T-helper 17 cell (primary cell): Measurements from ENCODE around the gene LYRM7. TPM values are rescaled to one million over a fixed set of nuclear protein-coding genes. Genes with fewer than 3 reads are reported as not detected.
"Not testable (repeated sequence)": the region's sequence is repeated elsewhere in the genome, so short reads cannot be mapped to it uniquely, and the experiment has no call there.

Experiments used
- ATAC-seq: fragments of 150-1000 bp; cut with Tn5 transposase; 2 replicates; pipeline ENCODE4 v1.10.0; 2021; ENCODE audit warnings: mild to moderate bottlenecking, moderate library complexity
- DNase-seq, 3 donors: peaks; one replicate each; pipeline versions ENCODE4 v3.0.0 to v3.0.0-alpha.2; 2020 to 2021
- H3K9me3 ChIP-seq: one replicate; pipeline ENCODE4 v1.7.0; 2013; ENCODE audit warnings: low read length, mild to moderate bottlenecking; ENCODE audit not compliant: control insufficient read depth, poor library complexity, severe bottlenecking
- H3K27ac Mint-ChIP-seq: one replicate; pipeline ENCODE4 v1.8.0; 2022; ENCODE audit warnings: mild to moderate bottlenecking, moderate library complexity, mixed read lengths
- H3K27me3 Mint-ChIP-seq: one replicate; pipeline ENCODE4 v1.8.0; 2022; ENCODE audit warnings: mixed read lengths
- H3K36me3 Mint-ChIP-seq: one replicate; pipeline ENCODE4 v1.8.0; 2022; ENCODE audit warnings: low read depth, mixed read lengths
- H3K4me1 Mint-ChIP-seq: one replicate; pipeline ENCODE4 v1.8.0; 2022; ENCODE audit warnings: mild to moderate bottlenecking, mixed read lengths
- H3K4me3 Mint-ChIP-seq: one replicate; pipeline ENCODE4 v1.8.0; 2022; ENCODE audit warnings: mild to moderate bottlenecking, moderate library complexity, mixed read lengths
- total RNA-seq, 4 donors: library from RNA in 2 of 4; stranded (reverse) in 2 of 4; gene quantifications; one replicate each; pipeline ENCODE4 v1.2.3 and lab custom pipeline; 2022 to 2026

Gene LYRM7
- total RNA-seq, 2 donors from 2014 or later = 8.1 to 9.7 TPM

DNA sequence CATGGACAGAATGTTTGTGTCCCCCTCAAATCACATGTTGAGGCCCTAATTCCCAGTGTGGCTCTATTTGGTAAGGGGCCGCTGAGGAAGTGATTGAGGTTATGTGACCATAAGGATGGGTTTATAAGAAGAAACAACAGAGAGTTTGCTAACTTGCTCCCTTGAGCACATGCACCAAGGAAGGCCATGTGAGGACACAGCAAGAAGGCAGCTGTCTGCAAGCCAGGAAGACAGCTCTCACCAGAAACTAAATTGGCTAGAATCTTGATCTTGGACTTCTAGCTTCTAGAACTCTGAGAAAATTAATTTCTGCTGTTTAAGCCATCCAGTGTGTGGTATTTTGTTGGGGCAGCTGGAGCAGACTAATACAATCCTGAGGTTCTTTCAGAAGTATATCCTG, 57.9 kb downstream of the LYRM7 start:
- DNase-seq (no peak), ATAC-seq (no peak)
- Mint-ChIP-seq H3K4me3 (no peak overlapping the region), H3K36me3 (no peaks in the 10 kb centered on the region), H3K27me3 (no peaks in the 10 kb centered on the region), H3K4me1 (peaks cover 8% of the 10 kb centered on the region), H3K27ac (no peak overlapping the region)
- no peaks in the 10 kb centered on the region for H3K9me3 ChIP-seq

DNA sequence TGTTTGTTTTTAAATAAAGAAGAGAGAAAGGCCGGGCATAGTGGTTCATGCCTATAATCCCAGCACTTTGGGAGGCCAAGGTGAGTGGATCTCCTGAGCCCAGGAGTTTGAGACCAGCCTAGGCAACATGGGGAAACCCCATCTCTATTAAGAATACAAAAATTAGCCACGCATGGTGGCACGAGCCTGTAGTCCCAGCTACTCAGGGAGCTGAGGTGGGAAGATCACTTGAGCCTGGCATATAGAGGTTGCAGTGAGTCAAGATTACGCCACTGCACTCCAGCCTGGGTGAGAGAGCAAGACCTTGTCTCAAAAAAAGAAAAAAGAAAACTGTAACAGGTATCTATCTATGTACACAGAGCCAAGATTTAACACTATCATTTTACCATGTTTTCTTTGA, 58.9 kb downstream of the LYRM7 start:
- DNase-seq (no peak), ATAC-seq (no peak)
- no peak overlapping the region for H3K27ac Mint-ChIP-seq
- H3K4me1 Mint-ChIP-seq = peaks cover 9% of the 10 kb centered on the region
- H3K4me3 Mint-ChIP-seq = no peak overlapping the region
- H3K36me3 Mint-ChIP-seq = no peaks in the 10 kb centered on the region
- H3K27me3 Mint-ChIP-seq = no peaks in the 10 kb centered on the region
- no peaks in the 10 kb centered on the region for H3K9me3 ChIP-seq

- no peak for ATAC-seq
- no peak for DNase-seq
- no peak overlapping the region for H3K27ac Mint-ChIP-seq
- no peaks in the 10 kb centered on the region for H3K9me3 ChIP-seq
- no peak overlapping the region for H3K4me3 Mint-ChIP-seq
- H3K4me1 Mint-ChIP-seq = peaks cover 9% of the 10 kb centered on the region
- no peaks in the 10 kb centered on the region for H3K36me3 Mint-ChIP-seq
- H3K27me3 Mint-ChIP-seq = no peaks in the 10 kb centered on the region
Measured at GRCh38 chr5:131230406-131230805, 59.7 kb downstream of the LYRM7 start.

GRCh38 chr5:131239686-131240085, 68.9 kb downstream of the LYRM7 start:
- ATAC-seq = no peak
- H3K4me3 Mint-ChIP-seq = no peak overlapping the region
- no peaks in the 10 kb centered on the region for H3K9me3 ChIP-seq
- H3K27me3 Mint-ChIP-seq = no peaks in the 10 kb centered on the region
- no peak overlapping the region for H3K27ac Mint-ChIP-seq
- peaks cover 3% of the 10 kb centered on the region for H3K36me3 Mint-ChIP-seq
- no peak for DNase-seq
- peaks cover 2% of the 10 kb centered on the region for H3K4me1 Mint-ChIP-seq

DNA sequence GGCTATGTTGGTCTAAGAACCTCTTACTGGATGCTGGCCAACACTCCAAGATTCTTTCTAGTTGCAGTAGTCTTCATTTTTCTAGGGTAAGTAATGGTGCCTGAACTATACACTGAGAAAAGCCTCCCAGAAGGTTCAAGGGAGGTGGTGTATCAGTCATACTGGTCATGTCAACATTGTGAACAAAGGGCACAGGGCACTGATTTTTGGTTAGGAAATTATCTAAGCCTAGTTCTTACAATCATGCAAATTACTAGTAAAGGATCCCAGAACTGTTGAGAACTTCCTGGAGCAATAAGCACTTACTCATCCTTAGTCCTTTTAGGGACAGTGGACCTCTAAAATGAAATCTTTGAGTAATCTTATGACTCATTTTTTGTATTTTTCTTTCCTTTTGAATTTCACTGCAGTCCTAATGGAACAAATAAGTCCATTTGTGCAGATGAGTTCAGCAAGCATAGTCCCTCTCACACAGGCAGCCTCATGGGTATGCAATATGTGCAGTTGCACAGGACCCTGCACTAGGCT, 72.0 kb downstream of the LYRM7 start:
- no peak overlapping the region for H3K4me3 Mint-ChIP-seq
- DNase-seq (no peak), ATAC-seq (no peak)
- H3K27me3 Mint-ChIP-seq = no peaks in the 10 kb centered on the region
- H3K4me1 Mint-ChIP-seq = peaks cover under 1% of the 10 kb centered on the region
- H3K36me3 Mint-ChIP-seq = peaks cover 6% of the 10 kb centered on the region
- H3K27ac Mint-ChIP-seq = no peak overlapping the region
- H3K9me3 ChIP-seq = no peaks in the 10 kb centered on the region

DNA sequence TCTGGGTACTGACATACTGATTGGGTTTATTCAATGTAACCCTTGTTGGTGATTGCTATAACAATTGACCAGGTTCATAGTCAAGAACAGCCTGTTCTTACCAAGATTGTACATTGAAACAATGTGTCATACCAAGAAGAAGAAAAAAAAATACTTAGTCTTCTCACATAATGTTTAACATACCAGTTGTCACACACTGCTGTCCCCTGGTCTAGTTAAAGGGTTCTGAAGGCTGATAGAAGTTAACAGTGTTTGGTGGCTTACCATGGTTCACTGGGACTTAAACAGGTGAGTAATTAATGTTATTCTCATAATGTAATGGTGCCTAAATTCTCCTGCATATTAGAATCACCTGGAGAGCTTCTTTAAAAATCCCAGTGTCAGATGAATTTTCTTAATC, 74.6 kb downstream of the LYRM7 start:
- H3K36me3 Mint-ChIP-seq = peaks cover 6% of the 10 kb centered on the region
- DNase-seq (no peak), ATAC-seq (no peak)
- no peak overlapping the region for H3K4me3 Mint-ChIP-seq
- H3K27ac Mint-ChIP-seq = no peak overlapping the region
- H3K4me1 Mint-ChIP-seq = peaks cover 8% of the 10 kb centered on the region
- H3K27me3 Mint-ChIP-seq = no peaks in the 10 kb centered on the region
- no peaks in the 10 kb centered on the region for H3K9me3 ChIP-seq

DNA sequence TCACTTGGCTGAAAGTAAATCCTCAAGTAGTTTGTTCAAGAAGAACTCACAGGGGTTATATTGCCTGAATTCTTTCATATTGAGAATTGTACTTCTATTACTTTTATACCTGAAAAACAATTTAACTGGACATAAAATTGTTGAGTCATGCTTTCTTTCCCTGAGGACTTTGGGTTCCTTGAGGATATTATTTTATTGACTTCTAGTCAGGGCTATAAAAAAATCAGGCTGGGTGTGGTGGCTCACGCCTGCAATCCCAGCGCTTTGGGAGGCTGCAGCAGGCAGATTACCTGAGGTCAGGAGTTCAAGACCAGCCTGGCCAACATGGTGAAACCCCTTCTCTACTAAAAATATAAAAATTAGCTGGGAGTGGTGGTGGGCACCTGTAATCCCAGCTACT, 75.2 kb downstream of the LYRM7 start:
- no peak overlapping the region for H3K27ac Mint-ChIP-seq
- H3K9me3 ChIP-seq = no peaks in the 10 kb centered on the region
- peaks cover 6% of the 10 kb centered on the region for H3K36me3 Mint-ChIP-seq
- H3K4me1 Mint-ChIP-seq = peaks cover 12% of the 10 kb centered on the region
- DNase-seq (no peak), ATAC-seq (no peak)
- no peak overlapping the region for H3K4me3 Mint-ChIP-seq
- H3K27me3 Mint-ChIP-seq = no peaks in the 10 kb centered on the region

DNA sequence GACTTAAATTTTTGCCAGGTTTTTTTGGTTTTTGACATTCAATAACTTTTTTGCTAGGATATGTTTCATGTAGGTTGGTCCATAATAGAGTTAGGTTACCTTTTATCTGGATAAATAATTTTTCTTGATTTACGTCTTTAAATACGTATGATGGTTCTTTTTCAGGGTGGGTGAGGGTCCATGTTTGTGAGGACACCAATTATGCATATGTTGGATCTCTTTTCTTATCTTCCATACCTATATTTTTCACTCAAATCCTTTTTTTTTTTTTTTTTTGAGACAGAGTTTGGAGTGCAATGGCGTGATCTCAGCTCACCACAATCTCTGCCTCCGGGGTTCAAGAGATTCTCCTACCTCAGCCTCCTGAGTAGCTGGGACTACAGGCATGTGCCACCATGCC, 75.8 kb downstream of the LYRM7 start:
- Mint-ChIP-seq H3K4me1 (peaks cover 12% of the 10 kb centered on the region), H3K4me3 (no peak overlapping the region), H3K27me3 (no peaks in the 10 kb centered on the region), H3K36me3 (peaks cover 3% of the 10 kb centered on the region), H3K27ac (no peak overlapping the region)
- no peak for ATAC-seq
- no peaks in the 10 kb centered on the region for H3K9me3 ChIP-seq
- DNase-seq = no peak

GRCh38 chr5:131250751-131251475, 80.2 kb downstream of the LYRM7 start:
- Mint-ChIP-seq H3K4me1 (peaks cover 31% of the 10 kb centered on the region), H3K27me3 (no peaks in the 10 kb centered on the region), H3K4me3 (peak overlapping the region; percentile 74), H3K36me3 (peaks cover 2% of the 10 kb centered on the region), H3K27ac (peak overlapping the region; percentile 99)
- DNase-seq (no peak), ATAC-seq (no peak)
- H3K9me3 ChIP-seq = no peaks in the 10 kb centered on the region

DNA sequence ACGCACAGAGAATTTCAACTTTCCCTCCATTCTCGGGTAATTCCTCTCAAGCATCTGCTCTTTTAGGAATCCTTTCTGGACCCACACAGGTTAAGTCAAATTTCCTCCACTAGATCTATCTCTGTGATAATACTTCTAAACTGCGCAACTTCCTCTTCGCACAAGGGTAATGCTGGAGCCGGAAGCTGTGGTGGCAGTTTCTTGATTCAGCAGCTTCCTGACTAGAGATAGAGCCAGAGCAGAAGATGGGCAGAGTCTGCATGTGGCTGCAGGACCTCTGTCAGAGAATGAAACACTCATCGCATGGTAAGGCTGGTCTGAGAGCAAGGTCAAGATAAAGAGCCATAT, 82.1 kb downstream of the LYRM7 start:
- ATAC-seq = peak; percentile 86
- H3K4me1 Mint-ChIP-seq = peaks cover 43% of the 10 kb centered on the region

DNA sequence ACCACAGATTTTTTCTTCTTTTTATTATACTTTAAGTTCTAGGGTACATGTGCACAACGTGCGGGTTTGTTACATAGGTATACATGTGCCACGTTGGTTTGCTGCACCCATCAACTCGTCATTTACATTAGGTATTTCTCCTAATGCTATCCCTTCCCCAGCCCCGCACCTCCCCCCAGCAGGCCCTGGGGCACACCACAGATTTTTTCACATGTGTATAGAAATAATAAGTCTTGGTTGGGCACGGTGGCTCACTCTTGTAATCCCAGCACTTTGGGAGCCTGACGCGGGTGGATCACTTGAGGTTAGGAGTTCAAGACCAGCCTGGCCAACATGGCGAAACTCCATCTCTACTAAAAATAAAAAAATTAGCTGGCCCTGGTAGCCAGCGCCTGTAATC, 83.3 kb downstream of the LYRM7 start:
- not testable (repeated sequence) for H3K36me3 Mint-ChIP-seq, H3K9me3 ChIP-seq, H3K27me3 Mint-ChIP-seq, DNase-seq, ATAC-seq
- peak overlapping the region; percentile 95 for H3K4me3 Mint-ChIP-seq
- peaks cover 55% of the 10 kb centered on the region for H3K4me1 Mint-ChIP-seq
- H3K27ac Mint-ChIP-seq = peak overlapping the region; percentile 99

More for the DNA sequence above, 82.1 kb downstream of the LYRM7 start:
- H3K27me3 Mint-ChIP-seq = no peaks in the 10 kb centered on the region
- H3K36me3 Mint-ChIP-seq = peaks cover 2% of the 10 kb centered on the region
- DNase-seq = peak; percentile 55 to 74 (median 65)
- peak overlapping the region; percentile 95 for H3K4me3 Mint-ChIP-seq
- H3K27ac Mint-ChIP-seq = peak overlapping the region; percentile 99
- no peaks in the 10 kb centered on the region for H3K9me3 ChIP-seq

DNA sequence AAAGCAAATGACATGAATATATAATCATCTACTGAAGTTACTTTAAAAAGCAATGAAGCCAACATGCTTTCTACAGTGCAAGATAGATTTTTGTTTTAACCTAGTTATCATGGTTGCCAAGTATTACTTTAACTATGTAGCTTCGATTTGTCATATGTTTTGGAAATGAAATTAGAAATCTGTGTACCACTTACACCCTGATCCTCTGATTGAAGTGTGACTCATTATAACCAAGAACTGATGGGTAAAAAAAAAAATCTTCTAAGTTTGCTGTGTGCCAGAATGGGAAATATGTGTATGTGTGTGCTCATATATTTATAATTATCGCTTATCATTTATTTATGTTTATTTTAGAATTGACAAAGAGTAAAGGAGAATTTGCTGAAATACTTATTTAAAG, 84.0 kb downstream of the LYRM7 start:
- no peak for DNase-seq
- Mint-ChIP-seq H3K27ac (peak overlapping the region; percentile 99), H3K4me1 (peaks cover 53% of the 10 kb centered on the region), H3K4me3 (peak overlapping the region; percentile 95), H3K27me3 (no peaks in the 10 kb centered on the region), H3K36me3 (peaks cover 5% of the 10 kb centered on the region)
- H3K9me3 ChIP-seq = no peaks in the 10 kb centered on the region
- ATAC-seq = no peak
